DMS114 treated with DMSO at 0.1 percent for 48 hours (cell line): ENCODE results near the gene HOXA7.

Source experiments
- DNase-seq: peaks from one replicate; lab custom pipeline; 2025; ENCODE audit not compliant: unreplicated experiment; lab: John Stamatoyannopoulos, UW

Gene HOXA7

GRCh38 chr7:27171325-27171636, 14.8 kb upstream of the HOXA7 start:
- no peak for DNase-seq

GRCh38 chr7:27170426-27171324, 14.2 kb upstream of the HOXA7 start:
- no peak for DNase-seq

GRCh38 chr7:27169658-27170425, 13.4 kb upstream of the HOXA7 start:
- no peak for DNase-seq

GRCh38 chr7:27168265-27168947, 11.9 kb upstream of the HOXA7 start:
- no peak for DNase-seq

GRCh38 chr7:27167916-27168264, 11.4 kb upstream of the HOXA7 start:
- DNase-seq, result no peak

GRCh38 chr7:27166531-27167505, 10.3 kb upstream of the HOXA7 start:
- DNase-seq, result no peak

- no peak for DNase-seq
Observed at GRCh38 chr7:27165996-27166530, 9.6 kb upstream of the HOXA7 start.

- peak; percentile 74 for DNase-seq
Observed at GRCh38 chr7:27165089-27165995, 8.9 kb upstream of the HOXA7 start, which contains the start of gene HOXA9. Gene HOXA9, minus strand, starts transcription at chr7:27165537. Its CDS starts 80 bp downstream, at chr7:27165457.

- no peak for DNase-seq
Observed at GRCh38 chr7:27164367-27165088, 8.1 kb upstream of the HOXA7 start.

- DNase-seq, result no peak
Observed at GRCh38 chr7:27164045-27164366, 7.5 kb upstream of the HOXA7 start.

GRCh38 chr7:27163288-27164044, 7.0 kb upstream of the HOXA7 start:
- DNase-seq, result no peak

GRCh38 chr7:27162561-27163287, 6.2 kb upstream of the HOXA7 start:
- no peak for DNase-seq

- DNase-seq, result no peak
Observed at GRCh38 chr7:27161721-27162560, 5.5 kb upstream of the HOXA7 start.

- DNase-seq, result no peak
Observed at GRCh38 chr7:27161214-27161720, 4.8 kb upstream of the HOXA7 start.

GRCh38 chr7:27160546-27161213, 4.2 kb upstream of the HOXA7 start:
- peak; percentile 75 for DNase-seq

- DNase-seq, result no peak
Observed at GRCh38 chr7:27160145-27160545, 3.7 kb upstream of the HOXA7 start.
